NCI-H526 (cell line): ENCODE measurements around the gene EFHC2.
"Not testable (repeated sequence)": the region's sequence is repeated elsewhere in the genome, so short reads cannot be mapped to it uniquely, and the experiment has no call there.

ENCODE experiments used
- DNase-seq, 2 experiments: peaks; one replicate each; lab custom pipeline; 2025; lab: John Stamatoyannopoulos, UW

The EFHC2 gene

GRCh38 chrX:44234116-44234515 lies 109.4 kb downstream of the EFHC2 start:
- no peak for DNase-seq

GRCh38 chrX:44232081-44232480 lies 111.4 kb downstream of the EFHC2 start:
- DNase-seq: no peak

- DNase-seq: no peak
Measured at GRCh38 chrX:44228621-44229020, 114.9 kb downstream of the EFHC2 start.

GRCh38 chrX:44227991-44228390 lies 115.5 kb downstream of the EFHC2 start:
- no peak for DNase-seq

- no peak for DNase-seq
Measured at GRCh38 chrX:44225667-44226066, 117.8 kb downstream of the EFHC2 start.

GRCh38 chrX:44224760-44225159 lies 118.7 kb downstream of the EFHC2 start:
- no peak for DNase-seq

GRCh38 chrX:44223150-44223549 lies 120.3 kb downstream of the EFHC2 start:
- DNase-seq: no peak

- DNase-seq: no peak
Measured at GRCh38 chrX:44218465-44218864, 125.0 kb downstream of the EFHC2 start.

GRCh38 chrX:44216171-44216570 lies 127.3 kb downstream of the EFHC2 start:
- no peak for DNase-seq

- DNase-seq: no peak
Measured at GRCh38 chrX:44203791-44204190, 139.7 kb downstream of the EFHC2 start.

GRCh38 chrX:44202596-44202995 lies 140.9 kb downstream of the EFHC2 start:
- no peak for DNase-seq

GRCh38 chrX:44189116-44189515 lies 154.4 kb downstream of the EFHC2 start:
- no peak for DNase-seq

- DNase-seq: not testable (repeated sequence)
Measured at GRCh38 chrX:44187915-44188314, 155.6 kb downstream of the EFHC2 start.

- DNase-seq: no peak
Measured at GRCh38 chrX:44183329-44183728, 160.1 kb downstream of the EFHC2 start.

GRCh38 chrX:44178274-44179053 lies 165.0 kb downstream of the EFHC2 start:
- no peak for DNase-seq

- no peak for DNase-seq
Measured at GRCh38 chrX:44175455-44175854, 168.0 kb downstream of the EFHC2 start.

GRCh38 chrX:44174061-44174460 lies 169.4 kb downstream of the EFHC2 start:
- DNase-seq: no peak

- no peak for DNase-seq
Measured at GRCh38 chrX:44173219-44173618, 170.3 kb downstream of the EFHC2 start.

- no peak for DNase-seq
Measured at GRCh38 chrX:44167116-44167515, 176.4 kb downstream of the EFHC2 start.

GRCh38 chrX:44162964-44163475 lies 180.5 kb downstream of the EFHC2 start:
- DNase-seq: no peak

GRCh38 chrX:44157858-44158257 lies 185.6 kb downstream of the EFHC2 start:
- DNase-seq: no peak

GRCh38 chrX:44157283-44157682 lies 186.2 kb downstream of the EFHC2 start:
- DNase-seq: no peak

GRCh38 chrX:44156726-44157125 lies 186.7 kb downstream of the EFHC2 start:
- DNase-seq: no peak

GRCh38 chrX:44155126-44155525 lies 188.3 kb downstream of the EFHC2 start:
- no peak for DNase-seq
